Activated CD8-positive, alpha-beta memory T cell treated with anti-CD3 and anti-CD28 coated beads for 24 hours (primary cell): ENCODE results near the gene SCYL2.
"Not testable (repeated sequence)": the region's sequence is repeated elsewhere in the genome, so short reads cannot be mapped to it uniquely, and the experiment has no call there.

ENCODE experiments used
- DNase-seq: peaks from one replicate; pipeline ENCODE4 v3.0.0-alpha.2; 2020

The SCYL2 gene

DNA sequence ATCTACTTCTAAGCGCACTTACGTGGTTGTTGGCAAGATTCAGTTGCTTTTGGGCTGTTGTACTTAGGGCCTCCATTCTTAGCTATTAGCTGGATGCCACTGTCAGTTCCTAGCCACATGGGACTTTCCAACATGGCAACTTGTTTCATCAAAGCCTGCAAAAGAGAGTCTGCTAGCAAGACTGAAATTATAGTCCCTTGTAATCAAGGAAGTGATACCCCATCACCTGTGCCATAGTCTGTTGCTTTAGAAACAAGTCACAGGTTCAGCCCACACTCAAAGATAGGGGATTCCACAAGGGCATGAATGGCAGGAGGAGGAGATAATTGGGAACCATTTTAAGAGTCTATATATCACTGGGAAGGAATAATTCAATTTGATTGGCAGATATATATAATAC is 62.8 kb downstream of the SCYL2 start:
- DNase-seq: no peak

DNA sequence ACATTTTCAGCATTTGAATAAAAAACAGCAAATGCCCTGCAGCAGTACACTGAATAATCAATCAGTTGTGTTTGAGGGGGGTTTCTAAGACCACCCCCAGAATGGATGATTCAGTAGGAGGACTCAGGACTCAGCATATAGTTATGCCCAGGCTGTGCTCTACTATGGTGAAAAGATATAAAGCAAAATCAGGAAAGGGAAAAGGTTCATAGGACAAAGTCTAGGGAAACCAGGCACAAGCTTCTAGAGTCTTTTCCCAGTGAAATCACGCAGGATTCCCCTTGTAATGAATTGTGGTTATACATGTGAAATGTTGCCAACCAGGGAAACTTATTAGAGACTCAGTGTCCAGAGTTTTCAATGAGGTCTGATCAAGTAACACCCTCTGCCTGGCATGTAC is 64.9 kb downstream of the SCYL2 start:
- DNase-seq: no peak

DNA sequence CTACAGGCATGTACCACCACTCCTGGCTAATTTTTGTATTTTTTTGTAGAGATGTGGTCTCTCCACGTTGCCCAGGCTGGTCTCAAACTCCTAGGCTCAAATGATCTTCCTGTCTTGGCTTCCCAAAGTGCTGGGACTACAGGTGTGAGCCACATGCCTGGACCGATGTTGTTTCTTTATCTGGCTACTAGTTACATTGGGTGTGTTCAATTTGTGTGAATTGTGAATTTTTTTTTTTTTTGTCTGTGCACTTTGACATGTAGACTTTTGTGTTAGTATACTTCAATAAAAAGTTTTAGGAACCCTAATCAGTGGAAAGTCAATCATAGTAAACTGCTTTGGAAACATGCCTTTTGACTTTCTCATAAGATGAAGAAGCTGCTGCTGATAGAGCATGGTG is 65.9 kb downstream of the SCYL2 start:
- no peak for DNase-seq

DNA sequence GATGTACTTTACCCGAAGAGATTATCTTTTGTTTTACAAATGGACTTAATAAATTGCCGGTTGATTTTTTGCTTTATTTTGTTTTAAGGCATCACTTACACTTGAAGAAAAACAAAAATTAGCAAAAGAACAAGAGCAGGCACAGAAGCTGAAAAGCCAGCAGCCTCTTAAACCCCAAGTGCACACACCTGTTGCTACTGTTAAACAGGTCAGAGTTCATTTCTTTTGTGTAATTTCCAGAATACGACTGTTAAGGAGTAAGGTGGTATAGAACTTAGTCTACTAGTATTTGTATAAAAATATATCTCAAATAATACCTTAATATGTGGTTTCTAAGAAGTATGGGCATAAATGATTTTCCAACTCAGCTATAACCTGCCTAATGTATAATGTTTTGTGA is 70.3 kb downstream of the SCYL2 start:
- no peak for DNase-seq

DNA sequence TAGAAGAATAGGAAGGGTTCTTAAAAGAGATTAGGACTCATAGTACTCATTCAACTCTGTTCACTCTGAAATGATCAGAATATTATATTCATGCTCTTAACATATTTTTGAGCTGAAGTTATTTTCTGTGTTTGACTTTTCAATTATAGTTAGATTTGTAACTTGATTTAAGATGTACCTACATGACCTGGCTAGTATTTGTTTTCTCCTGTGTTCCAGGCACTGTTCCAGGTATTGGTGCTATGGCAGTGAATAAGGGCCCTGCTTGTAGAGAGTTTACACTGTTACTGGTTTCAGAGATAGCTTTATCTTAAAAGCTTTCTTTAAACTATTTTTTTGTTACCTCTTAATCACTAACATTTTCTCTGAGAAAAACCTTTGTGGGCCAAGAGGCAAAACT is 70.8 kb downstream of the SCYL2 start:
- no peak for DNase-seq

DNA sequence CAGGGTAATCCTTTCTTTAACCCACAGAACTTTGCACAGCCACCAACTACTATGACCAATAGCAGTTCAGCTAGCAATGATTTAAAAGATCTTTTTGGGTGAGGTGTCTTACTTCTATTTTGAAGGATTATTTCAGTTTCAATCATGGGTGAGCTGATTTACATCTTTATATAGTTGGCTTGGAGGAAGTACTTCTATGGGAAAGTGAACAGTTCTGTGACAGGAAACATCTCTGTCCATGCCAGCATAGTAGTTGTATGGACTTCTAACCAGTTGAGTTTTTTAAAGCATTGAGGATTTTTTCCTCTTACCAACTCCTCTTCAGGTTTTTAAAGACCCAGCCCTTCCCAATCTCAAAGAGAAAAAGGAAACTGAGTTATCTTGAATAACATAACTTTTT is 72.1 kb downstream of the SCYL2 start:
- DNase-seq: no peak

DNA sequence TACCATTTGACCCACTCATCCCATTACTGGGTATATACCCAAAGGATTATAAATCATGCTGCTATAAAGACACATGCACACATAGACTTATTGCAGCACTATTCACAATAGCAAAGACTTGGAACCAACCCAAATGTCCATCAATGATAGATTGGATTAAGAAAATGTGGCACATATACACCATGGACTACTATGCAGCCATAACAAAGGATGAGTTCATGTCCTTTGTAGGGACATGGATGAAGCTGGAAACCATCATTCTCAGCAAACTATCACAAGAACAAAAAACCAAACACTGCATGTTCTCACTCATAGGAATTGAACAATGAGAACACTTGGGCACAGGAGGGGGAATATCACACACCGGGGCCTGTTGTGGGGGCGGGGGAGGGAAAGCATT is 75.9 kb downstream of the SCYL2 start:
- DNase-seq: not testable (repeated sequence)

DNA sequence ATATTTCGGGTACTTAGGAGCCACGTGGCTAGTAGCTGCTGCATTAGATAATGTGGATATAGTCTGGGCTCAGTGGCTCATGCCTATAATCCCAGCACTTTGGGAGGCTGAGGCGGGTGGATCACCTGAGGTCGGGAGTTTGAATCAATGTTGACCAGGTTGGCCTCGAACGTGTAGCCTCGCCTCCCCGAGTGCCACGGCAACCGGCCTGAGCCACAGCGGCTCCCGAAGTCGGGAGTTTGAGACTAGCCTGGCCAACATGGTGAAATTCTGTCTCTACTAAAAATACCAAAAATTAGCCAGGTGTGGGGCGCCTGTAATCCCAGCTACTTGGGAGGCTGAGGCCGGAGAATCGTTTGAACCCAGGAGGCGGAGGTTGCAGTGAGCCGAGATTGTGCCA is 77.4 kb downstream of the SCYL2 start:
- DNase-seq: not testable (repeated sequence)

DNA sequence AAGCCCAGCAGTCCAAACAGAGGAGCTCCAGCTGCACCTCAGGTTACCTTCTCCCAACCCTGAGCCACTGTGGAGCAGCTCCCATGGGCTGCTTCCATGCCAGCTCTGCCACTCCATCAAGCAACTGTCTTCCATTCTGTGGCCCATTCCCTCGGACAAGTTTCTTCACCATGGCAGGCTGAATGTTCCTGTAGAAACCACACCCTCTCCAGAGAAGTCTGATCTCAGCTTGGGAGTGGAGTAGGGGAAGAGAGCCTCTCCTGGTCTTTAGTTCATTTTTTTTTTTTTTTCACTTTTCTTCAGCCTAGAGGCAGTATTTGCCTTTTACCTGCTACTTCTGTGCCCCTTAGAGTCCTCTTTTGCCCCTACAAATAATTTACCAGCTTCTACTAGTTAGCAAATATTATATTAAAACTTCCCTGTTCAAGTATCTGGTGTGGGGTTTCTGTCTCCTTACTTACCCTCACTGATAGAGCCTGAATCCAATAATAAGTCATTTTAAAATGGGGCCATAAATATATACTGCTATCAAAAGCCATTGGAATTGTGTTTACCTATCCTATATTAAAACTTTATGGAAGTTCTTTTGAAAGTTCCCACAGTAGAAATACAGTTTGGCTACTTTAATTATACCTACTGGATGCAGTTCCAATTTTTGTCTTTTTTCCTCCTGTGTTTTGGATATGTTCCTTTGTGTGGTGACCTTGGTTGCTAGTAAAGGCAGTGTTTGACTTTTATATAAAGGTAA is 78.2 kb downstream of the SCYL2 start:
- no peak for DNase-seq

DNA sequence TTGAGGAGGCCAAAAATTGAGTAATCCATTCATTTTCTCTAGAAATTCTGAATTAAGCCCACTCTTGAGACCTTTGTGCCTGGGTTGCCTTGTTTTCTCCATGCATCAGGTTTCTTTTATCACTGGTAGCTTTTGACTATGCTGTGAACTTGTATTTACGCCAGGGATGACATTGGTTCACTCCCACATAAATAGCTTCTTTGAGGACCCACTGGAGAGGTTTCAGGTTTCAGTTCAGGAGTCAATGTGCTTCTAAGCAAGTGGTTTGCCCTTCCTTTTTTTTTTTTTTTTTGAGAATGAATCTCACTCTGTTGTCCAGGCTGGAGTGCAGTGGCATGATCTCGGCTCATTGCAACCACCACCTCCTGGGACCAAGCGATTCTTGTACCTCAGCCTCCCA is 79.7 kb downstream of the SCYL2 start:
- no peak for DNase-seq

DNA sequence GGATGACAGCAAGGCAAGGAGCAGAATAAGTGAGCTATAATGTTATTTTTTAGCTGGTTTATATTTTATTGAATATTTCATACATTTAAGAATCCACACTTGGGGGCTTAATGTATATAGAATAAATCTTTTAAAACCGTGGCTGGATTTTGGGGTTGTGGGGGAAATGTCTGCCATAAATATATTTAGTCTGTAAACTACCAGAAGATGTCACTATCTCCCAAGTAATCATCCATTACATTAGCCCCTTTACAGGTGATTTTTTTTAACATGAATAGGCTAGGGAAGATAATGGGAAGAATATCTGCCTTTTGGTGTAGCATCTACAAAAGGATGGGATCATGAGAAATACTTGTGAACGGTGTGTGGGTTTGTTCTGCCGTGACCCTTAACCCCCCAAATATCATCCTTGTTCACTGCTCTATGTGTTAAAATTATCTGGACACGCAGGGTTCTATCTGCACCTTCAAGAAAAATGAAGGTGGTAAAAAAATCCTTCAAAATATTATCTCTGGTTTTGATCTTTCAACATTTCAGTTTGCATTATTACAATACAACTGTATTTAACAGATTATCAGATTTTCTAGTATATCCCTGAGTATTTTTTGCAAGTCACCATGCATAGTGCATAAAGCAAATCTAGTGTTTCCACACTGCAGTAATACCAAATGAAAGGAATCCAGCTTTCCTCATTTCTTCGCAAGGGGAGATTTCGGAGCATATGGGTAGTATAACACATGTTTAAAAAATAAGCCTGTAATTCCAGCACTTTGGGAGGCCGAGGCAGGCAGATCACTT is 81.9 kb downstream of the SCYL2 start:
- DNase-seq: no peak

DNA sequence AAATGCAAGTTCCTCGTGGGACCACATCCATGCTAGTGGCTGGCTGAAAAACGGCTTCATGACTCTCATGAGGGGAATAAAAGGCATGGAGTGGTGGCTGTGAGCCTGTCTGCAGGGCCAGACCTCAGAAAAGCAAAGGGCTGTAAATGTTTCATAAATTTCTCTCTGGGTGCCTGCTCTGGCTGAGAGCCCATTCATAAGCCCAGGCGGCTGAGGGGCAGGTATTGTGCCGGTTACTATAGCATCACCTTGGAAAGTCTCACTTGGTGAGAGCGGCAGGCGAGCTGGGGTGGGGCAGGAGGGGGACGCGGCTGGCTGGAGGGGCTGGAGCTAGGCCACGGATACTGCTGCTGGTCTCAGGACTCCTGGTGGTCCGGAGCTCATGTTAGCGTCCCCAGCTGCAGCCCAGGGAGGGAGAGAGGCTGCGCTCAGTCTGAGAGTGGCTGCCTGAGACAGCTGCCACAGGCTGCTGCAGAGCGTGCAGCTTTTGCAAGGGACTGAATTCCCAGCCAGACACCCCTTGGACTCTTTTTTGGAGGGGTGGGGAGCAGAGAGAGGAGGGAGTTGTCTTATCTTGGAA is 89.8 kb downstream of the SCYL2 start, which contains the start of gene SLC17A8:
Gene SLC17A8 (plus strand): TSS at position 431 of the 580 bp plus-strand sequence. CDS start 318 bp downstream, outside the sequence.
- no peak for DNase-seq

DNA sequence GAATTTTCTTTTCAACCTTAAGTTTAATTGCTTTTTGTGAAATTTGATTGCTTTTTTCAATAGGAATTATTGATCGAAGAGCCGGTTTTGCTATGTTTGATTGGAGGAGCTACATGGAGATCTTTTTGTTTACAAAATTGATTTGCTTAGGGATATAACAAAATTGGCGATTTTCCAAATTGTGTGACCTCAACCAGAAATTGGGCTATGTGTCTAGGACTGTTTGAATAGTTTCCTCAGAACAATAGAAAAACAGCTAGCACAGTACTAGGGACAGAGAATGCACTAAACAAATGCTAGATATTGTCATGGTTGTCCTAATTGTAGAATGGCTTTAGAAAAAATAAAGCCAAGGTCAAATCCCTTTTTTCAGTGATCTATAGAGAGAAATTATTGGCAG is 92.3 kb downstream of the SCYL2 start:
- no peak for DNase-seq

DNA sequence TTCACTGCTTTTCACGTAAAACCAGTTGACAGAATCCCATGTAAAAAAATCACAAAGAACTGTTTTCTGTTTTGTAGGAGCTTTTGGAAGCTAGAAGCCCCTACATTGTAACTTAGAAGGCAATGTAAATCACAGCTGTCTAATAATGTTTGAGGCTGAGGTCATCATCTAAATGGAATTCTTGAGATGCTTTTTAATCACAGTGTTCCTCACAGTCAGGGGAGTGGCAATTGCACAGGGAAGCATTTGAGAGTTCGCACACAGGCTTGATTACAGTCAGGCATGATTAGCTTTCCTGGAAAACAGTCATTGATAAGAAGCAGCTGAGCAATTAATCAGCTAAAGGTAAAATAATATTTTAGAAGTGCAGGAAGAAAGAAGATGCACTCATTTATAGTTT is 92.8 kb downstream of the SCYL2 start:
- no peak for DNase-seq

DNA sequence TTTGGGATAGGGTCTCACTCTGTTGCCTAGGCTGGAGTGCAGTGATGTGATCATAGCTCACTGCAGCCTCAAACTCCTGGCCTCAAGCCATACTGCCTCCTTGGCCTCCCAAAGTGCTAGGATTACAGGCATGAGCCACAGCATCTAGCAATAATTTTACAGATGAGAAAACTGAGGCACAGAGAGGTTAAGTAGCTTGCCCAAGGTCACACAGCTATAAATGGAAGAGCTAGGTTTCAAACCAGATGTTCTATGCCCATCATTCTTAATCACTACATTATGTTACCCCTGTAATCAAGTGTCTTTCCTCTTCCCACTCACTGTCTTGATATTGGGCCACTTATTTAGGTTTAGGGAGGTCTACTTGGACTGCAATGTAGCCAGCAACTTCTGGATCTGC is 93.5 kb downstream of the SCYL2 start:
- no peak for DNase-seq

DNA sequence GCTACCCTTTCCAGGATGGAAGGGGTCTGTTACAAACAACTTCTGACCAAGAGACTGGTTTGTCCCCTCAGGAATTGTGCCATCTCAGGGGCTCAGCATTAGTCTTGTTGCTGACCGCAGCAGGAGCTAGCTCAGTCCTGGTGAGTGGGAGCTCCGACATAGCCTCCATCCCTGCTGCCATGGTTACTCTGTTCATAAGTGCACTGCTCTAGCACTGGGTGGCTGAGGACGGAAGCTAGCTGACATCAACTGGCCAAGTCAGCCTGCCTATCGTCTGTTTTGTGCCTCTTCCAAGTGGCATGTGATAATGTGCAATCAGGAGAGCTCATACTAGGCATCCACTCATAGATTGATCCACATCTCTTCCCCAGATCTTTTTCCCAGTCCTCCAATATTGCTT is 97.3 kb downstream of the SCYL2 start:
- no peak for DNase-seq

DNA sequence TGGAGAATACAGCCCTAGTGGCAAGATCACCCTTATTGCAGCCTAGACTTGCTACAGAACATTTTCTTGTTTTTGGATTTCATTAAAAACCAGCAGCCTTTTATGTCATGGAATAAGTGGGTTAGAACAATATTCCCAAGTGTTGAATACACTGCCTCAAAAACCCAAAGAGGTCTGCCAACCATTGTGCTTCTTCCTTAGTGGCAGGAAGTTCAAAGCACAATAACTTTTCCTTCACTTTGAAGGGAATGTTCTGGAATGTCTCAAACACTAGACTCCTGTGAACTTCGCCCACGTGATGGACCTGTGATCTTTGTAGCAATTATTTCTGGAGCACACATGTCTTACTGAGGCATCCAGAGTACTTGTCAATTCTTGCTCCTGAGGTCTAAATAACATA is 98.4 kb downstream of the SCYL2 start:
- no peak for DNase-seq

DNA sequence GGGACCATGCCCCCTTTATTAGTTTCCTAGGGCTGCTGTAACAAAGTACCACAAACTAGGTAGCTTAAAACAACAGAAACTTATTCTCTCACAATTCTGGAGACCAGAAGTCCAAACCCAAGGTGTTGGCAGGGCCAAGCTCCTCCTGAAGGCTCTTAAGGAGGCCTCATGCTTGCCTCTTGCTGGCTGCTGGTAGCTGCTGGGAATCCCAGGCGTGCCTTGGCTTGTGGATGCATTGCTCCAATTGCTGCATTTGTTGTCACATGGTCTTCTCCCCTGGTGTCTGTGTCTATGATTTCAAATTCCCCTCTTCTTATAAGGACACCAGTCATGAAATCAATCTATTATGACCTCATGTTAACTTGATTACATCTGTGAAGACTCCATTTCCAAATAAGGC is 101.1 kb downstream of the SCYL2 start:
- no peak for DNase-seq

DNA sequence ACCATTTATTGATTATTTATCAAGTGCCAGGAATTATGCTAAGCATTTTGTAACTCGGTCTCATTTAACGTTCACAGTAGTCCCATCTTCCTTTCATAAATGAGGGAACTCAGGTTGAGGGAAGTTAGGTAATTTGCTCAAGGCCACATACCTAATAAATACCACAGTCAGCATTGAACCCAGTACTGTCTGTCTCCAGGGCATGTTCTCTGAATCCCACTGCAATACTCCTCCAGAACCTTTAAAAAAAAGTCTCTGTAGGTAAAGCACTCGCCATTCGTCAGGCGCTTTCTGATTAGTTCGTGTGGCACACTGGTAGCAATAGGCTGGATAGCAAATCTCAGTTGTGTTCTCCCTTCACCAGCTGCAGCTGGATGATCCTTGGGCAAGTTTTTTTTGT is 104.2 kb downstream of the SCYL2 start:
- DNase-seq: no peak

DNA sequence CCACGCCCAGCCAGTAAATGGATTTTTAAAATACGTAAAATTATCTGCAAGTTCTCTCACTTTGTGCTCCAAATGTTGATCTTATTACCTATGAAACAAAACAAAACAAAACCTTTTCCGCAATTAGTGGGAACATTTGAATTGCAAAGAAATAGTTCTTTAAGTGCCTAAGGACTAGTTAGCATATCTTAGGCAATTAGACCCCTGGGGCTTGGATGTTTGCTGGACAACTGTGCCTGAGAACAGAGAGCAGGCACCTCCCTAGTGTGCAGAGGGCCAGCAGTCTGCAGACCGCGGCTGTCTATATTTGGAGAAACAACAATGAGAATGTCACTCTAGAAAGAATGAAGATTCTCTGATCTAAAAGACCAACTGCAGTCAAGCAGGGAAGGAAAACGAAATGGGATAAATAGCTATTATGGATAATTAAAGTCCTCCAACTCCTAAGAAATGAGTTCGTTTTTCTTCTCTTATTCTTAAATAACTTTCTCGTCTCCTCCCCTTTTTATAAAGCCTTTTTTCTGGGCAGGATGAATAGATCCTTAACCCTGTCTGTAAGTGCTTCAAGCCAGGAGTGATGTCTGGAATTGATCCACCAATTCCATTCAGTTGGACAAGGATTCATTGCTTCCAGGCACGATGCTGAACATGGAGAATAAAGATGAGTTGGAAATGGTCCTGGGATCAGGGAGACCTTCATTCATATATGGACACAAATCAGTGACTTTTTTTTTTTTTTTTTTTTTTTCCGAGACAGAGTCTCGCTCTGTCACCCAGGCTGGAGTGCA is 106.1 kb downstream of the SCYL2 start:
- DNase-seq: no peak

DNA sequence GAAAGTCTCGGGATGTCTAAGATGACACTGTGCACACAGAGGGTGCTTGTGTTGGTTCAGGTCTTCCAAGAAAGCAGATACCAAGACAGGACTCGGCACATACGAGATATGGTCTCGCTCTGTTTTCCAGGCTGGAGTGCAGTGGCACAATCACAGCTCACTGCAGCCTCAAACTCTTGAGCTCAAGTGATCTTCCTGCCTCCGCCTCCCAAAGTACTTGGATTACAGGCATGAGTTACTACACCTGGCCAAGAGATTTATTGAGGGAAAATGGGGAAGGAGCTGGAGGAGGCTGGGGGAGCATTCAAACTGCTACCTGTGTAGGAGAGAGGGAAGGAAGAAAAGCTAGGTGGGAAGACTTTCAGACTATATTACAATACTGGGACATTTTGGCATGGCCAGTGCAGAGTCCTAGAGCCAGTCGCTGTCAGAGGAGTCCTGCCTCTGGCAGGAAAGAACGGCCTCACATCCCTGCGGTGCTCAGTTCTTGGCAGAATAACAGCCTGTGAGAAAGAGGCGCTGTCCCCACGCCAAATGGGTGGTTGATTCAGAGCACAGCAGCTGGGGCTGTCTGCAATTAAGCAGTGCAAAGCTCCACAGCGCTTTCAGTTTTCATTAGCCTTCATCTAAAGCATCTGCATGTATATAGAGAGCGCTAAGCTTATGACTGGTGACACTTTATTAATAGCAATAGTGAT is 108.2 kb downstream of the SCYL2 start:
- DNase-seq: no peak

DNA sequence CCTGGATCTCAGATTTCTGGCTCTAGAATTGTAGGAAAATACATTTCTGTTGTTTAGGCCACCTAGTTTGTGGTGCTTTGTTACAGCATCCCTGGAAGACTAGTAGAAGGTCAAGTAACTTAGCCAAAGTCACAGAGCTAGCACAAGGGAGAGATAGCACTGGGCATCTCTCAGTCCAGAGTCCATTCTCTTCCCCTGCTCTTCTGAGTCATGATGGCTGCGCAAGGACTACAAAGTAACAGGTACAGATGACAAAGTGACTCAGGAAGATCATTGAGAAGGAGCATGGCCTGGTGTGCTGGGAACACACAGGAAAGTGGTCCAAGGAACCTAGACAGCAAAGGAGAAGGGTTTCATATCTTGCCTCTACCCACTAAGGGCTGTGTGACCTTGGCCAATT is 109.2 kb downstream of the SCYL2 start:
- DNase-seq: no peak

DNA sequence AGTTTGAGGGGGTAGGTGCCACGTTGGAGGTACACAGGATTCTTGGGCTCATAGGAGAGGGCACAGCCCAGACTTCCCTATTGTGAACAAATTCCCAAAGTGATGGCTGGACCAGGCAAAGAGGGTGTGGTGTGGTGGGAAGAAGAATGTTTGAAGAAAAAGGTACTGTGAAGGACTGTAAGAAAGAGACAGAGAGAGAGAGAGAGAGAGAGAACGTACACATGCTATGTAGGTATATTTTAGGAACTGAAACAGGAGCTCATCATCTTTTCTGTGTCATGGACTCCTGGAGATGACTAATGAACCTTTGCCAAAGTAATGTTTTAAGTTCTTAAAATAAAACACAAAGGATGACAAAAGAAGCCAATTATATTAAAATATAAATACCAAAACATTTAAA is 114.4 kb downstream of the SCYL2 start:
- no peak for DNase-seq
